Hematopoietic multipotent progenitor cell (in vitro differentiated cells): Measurements from ENCODE around the gene ADAM23. TPM values are rescaled to one million over a fixed set of nuclear protein-coding genes. Genes with fewer than 3 reads are reported as not detected.

Source experiments
- DNase-seq, 3 donors: peaks; one replicate each; pipeline ENCODE4 v3.0.0-alpha.2; 2011 to 2015; ENCODE audit warnings: low read depth in 2 of 3, low spot score in 2 of 3
- total RNA-seq: library from RNA; depleted of rRNA; stranded (reverse); fragments of >200 nt; gene quantifications from one replicate; pipeline ENCODE4 v1.2.3, GENCODE V29; 2012

ADAM23 gene
- total RNA-seq, 1 donor: under 0.01 TPM

DNA sequence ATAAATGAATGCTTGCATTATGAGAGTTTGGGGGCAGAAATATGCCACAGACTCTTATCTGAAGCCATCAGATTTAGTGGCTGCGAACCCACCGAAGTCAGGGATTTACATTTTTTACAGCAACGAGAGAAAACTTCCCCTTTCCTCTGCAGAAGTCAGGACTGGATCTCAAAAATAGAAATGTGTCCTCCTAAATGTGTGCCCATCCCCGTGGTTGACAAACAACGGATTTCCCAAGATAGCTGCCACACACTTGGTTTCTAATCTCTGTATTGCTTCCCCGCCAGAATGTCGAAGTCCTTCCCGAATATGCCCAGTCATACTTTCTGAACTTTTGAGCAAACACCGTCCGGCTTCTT is 879 bp upstream of the ADAM23 start:
- peak in 2 of 3 donors; percentile 32 to 57 for DNase-seq

DNA sequence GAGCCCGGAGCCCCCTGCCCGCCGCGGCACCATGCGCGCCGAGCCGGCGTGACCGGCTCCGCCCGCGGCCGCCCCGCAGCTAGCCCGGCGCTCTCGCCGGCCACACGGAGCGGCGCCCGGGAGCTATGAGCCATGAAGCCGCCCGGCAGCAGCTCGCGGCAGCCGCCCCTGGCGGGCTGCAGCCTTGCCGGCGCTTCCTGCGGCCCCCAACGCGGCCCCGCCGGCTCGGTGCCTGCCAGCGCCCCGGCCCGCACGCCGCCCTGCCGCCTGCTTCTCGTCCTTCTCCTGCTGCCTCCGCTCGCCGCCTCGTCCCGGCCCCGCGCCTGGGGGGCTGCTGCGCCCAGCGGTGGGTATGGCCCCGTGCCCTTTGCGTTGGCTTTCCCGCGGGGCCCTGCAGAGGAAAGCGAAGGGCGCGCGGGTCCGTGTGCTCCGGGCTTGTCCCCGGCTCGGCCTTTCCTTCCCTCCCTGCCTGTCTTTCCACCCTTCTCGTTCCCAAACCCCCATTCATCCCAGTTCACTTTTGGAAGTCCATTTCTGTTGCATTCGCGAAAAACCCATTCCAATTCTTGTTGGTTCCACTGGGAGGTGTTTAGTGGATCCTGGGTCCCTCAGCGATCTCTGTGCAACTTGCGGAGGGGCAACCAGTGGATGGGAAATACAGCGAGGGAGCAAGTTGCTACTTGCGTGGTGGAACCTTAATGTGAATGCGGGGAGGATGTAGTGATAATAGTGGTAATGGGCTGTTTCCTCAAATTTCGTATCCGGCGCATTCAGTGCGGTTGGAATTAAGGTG is 599 bp downstream of the ADAM23 start:
- peak in 2 of 3 donors; percentile 15 to 36 for DNase-seq

DNA sequence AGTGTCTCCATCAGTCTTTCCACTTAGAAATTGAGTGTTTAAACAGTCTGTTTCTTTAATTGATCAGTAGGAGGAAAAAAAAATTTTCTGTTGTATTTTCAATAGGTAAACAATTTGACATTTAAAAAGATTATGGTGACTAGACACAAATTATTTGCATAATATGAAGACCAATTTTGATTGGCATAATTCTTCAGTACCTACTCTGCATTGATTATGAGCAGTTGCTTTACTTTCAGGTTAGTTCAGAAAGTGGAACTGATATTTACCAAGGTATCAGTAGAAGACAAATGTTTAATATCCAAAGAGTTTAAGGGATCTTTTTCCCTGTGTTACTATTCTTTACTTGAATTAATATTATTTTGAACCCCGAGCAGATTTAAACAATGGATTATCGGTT is 2.6 kb downstream of the ADAM23 start:
- no peak for DNase-seq

DNA sequence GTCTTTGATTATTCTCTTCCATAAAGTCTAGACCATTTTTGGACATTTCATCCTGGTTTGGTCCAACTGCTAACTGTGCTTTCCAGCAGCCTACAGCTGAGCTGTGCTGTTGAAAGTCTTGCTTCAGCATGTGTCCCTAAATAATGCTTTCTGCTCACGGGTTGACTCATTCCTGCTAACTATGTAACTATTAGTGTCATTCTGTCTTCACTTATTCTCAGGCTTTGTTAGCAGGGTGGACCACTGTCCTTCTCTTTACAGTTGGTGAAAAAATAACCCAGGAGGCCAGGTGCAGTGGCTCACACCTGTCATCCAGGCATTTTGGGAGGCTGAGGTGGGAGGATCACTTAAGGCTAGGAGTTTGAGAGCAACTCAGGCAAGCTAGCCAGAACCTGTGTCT is 8.9 kb downstream of the ADAM23 start:
- DNase-seq: no peak

DNA sequence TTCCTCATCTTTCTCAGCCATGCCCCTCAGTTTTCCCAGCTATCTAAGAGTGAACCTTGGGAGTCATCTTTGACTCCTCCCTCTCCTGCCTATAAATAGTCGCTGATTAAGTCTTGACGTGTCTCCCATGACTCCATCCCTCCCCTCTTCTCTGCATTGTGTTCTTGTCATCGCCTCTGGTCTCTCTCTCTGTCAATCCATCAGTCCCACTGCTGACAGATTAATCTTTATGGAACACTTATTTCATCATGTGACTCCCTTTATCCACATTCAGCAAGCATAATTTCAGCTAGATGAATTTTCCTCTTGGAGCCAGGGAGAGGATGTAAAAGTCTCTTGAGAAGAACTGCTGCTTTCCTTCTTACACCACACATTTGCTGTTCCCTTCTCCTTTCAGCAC is 9.4 kb downstream of the ADAM23 start:
- no peak for DNase-seq

DNA sequence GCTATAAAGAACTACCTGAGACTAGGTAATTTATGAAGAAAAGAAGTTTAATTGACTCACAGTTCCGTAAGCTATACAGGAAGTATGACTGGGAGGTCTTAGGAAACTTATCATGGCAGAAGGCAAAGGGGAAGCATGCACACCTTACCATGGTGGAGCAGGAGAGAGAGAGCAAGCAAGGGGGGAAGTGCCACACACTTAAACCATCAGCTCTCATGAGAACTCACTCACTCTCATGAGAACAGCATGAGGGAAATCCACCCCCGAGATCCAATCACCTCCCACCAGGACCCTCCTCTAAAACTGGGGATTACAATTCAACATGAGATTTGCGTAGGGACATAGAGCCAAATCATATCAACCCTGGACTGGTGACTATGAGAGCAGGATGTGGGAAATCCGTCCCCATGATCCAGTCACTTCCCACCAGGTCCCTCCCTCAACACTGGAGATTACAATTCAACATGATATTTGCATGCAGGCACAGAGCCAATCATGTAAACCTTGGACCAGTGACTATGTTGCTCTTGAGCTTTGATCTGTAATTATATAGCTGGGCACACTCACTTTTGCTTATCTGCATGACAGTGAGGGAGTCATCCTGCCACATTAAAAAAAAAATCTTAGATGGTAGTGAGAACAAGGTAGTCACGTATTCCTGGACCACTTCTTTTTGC is 12.9 kb downstream of the ADAM23 start:
- no peak for DNase-seq

DNA sequence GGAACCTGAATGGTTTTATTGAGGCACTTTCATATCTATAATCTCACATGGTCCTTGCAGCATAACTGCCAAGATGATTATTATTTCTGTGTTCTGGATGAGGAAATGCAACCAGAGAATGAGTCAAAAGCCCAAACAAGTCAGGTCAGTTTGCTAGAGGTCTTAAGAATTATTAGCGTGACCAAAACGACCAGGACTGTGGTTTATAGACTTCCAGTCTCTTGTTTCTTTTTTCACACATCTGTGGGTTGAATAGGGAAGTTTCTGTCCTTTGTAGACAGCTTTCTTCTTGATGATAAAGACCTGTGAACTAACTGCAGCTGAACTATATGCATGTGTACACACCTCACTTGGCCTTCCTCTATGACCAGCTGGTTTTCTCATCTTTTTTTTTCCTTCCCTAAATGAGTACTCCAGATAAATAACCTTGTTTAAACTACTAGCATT is 13.9 kb downstream of the ADAM23 start:
- peak in 2 of 3 donors; percentile 9 to 35 for DNase-seq

DNA sequence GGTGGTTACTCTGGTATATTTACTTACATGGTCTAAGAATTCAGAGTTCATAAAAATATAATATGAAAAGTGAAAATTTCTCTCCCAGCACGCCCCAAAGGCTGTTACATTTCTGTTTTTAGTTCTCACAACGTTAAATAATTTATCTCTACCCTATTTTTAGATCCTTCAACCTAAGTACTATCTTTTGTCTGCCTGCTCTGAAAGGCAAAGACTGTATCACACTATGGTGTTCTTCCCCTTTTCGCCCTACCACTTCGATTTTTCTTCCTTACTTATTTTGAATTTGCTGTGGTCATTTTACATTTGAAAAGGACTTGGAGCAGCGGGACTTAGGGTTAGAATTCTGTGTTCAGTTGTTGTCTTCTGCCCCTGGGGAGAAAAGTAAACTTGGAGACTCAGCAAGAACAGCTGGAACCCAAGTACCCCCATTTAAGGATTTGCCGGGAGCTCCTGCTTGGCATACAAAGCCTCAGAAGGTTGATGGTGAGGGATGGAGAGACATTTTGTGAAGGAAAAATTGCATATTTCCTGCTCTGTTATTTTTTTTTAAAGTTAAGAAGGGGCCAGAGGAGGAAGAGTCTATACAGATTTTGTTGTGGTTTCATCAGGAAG is 19.0 kb downstream of the ADAM23 start:
- no peak for DNase-seq

DNA sequence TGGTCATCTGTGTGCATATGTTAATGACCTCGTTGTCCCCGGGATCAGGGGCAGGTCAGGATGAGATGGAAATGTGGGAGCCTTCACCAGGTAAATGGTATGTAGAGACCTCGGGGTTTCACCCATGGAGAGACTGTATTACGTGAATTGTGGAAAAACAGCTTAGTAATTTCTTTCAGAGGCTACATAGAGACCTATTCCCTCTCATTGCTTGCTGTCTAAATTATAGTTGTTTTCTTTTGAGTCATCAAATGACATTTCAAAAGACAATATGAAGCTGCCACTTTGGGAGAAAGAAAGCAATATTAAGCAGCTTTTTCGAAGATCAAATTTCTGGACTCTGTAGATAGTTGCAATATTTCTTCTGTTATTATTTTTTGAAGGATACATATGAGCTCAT is 20.4 kb downstream of the ADAM23 start:
- no peak for DNase-seq

DNA sequence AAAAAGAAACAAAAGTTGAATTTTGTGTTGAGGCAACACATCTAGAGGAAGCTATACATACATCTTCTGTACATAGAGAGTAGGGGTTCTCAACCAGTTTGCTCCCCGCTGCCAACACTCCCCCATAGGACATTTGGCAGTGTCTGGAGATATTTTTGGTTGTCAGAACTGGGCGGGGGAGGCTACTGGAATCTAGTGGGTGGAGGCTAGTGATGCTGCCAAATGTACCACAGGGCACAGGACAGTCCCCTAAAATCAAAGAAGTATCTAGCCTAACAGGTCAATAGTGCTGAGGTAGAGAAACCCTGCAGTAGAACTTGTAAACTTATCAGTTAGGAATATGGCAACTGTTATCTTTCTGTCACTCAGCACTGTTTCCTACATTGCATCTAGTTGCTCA is 21.3 kb downstream of the ADAM23 start:
- DNase-seq: no peak

DNA sequence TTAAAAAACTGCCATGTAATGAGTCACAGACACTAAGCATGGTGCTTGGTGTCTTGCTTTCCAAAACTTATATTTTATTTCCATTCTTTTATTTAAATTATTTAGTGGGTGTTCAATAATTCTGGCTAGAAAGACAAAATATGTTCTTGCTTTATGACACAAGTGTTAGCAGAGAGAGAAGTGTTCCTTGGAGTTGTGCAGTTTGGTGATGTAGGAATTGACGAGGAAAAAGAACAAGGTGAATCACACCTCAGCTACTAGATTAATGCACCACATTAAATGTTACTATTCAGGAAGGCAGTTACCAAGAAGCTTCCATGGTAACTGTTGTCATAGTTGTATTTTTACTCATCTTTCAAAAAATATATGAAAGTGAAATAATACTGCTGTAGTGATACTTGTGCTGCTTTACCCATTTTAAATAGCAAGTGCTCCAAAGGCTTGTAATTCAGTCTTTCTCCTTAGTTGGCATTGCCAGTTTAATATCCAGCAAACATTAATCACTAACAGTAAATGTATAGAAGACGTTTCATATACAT is 28.3 kb downstream of the ADAM23 start:
- no peak for DNase-seq

DNA sequence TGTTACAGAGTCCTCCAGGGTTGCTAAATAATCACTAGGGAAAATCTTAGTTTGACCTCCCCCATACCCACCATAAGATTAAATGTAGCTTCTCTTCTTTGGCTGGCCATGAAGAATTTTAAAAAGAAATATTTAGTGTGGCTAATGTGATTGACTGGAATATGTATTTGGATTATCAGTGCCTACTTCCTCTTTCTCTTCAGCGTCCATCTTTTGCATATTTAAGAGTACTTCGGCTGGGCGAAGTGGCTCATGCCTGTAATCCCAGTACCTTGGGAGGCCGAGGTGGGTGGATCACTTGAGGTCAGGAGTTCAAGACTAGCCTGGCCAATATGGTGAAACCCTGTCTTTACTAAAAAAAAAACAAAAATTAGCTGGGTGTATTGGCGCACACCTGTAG is 28.8 kb downstream of the ADAM23 start:
- no peak for DNase-seq

DNA sequence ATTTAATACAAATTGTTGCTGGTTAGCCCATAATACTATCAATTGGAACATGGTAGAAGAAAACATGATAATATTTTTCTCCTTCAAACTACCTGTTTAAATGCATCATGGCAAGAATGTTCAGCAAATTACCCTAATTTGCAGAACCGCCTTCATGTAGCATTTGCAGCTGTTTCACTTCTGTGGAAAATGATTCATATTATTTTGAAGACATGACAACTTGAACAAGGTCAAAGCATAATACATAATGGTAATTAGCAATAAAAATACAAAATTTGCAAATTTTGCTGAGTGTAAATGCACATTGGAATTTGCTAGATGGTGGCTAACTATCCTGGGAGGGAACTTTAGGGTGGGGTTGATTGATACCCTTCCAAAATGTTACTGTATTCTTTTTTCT is 30.8 kb downstream of the ADAM23 start:
- DNase-seq: no peak

DNA sequence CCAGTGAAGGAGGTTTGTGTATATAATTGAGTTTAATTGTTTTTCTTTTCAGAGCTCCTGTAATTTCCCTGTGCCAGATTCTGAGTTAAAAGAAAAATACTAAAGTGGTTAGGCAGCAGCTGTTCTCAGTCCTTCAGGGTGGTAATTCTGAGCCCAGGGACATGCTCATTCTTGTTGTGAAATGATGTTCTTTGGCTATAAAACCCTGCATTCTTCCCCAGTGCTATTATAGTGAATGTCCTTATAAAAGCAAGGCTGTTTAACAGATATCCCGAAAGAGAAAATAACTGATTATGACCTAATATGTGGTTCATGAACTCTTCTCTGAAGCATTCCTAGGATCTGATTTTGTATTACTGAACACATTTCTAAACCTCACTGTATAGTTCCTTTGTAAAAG is 34.0 kb downstream of the ADAM23 start:
- no peak for DNase-seq

DNA sequence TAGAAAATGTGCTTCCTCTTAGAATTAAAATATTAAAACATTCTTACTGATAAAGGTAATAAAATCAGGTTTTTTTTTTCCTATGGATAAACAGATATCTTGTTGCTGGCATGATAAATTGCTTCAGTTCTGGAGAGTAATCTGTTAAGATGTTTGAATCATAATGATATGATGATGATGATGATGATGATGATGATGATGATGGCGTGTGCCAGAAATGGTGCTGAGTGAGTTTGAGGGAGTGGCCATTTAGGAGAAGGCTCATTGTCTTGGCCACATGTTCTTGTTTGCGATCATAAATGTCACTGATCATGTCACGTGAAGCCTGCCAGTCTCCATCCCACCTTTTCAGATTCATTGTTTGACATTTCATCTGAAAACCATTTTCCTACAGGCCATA is 35.0 kb downstream of the ADAM23 start:
- DNase-seq: no peak

DNA sequence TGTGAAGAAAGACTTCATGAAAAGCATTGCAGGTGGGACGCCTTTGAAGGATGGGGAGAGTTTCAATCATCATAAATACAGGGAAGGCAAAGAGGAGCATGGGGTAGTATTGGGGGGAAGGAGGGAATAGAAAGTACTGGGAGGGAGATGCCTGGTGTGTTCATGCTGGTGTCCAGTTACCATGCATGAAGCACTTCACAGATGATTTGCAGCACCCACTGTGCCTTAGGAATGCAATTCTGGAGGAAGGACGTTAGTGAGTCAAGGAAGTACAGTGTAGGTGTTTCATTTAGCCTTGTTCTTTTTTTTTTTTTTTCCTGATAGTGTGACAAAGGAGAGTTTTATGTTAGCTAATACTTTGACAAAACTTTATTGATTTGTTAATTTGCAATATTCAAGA is 36.8 kb downstream of the ADAM23 start:
- no peak for DNase-seq

DNA sequence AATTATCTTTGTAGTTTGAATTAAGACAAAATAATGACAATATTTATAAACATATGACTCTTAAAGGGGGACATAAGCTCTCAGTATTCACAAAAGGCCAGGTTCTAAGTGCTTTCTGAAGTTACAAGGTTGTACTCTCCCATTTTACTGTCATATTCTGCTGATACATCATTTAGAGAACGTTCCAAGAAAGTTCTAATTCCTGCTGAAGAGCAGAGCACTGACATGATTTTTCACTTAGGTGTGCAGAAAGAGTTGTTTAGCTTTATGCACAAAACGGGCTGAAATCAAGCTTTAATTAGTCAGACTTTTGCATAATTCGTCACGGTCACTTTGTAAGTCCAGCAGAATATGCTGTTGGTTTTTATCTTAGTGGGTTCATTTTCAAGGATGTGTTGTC is 37.3 kb downstream of the ADAM23 start:
- no peak for DNase-seq

DNA sequence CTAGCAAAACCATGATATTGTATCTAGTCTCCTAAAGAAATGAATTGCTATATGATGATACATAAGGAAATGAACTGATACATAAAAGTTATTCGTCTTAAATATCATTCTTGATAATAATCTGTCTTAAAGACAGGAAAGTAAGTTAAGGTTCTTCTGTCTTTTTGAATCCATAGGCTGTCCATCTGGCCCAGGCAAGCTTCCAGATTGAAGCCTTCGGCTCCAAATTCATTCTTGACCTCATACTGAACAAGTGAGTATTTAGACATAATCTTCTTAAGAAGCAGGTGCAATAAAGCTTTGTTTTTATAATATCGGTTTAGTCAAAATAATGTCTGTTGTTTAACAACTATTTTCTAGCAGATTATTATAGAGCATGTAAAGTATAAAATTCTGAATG is 37.7 kb downstream of the ADAM23 start:
- DNase-seq: no peak

DNA sequence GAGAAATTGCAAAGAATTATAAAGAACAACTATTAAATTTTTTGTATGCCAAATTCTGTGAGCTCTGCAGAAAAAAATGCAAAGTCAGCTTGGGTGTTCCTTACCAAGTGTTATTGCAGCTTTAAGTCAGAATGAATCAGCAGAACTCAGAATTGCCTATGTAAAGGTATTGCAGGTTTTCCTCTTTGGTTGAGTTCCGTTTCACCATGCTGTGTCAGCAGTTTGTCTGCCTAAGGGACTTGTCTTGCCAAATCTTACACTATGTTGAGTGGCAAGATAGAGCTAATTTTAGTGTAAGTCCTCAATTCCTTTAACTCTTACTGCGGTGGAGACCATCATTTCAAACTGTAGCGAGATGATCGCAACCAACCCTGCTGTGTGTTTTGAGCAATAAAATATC is 38.8 kb downstream of the ADAM23 start:
- DNase-seq: peak in 2 of 3 donors; percentile 33 to 78

DNA sequence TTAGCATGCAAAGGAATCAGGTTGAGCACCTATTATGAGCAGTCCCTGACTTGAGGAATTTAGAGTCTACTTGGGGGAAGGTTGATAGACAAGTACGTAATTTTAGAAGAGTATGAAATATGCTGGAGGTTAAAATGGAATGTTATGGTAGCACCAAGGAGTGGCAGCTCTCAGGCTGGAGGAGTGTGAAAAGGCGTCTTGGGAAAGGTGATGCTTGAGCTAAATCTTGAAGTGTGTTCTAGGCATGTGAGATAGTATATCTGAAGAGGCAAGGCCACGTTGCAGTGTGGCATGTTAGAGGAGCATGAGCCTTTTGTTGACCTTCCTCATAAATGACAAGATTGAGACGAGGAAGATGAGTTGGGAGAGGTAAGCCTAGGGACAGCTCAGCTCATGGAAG is 39.3 kb downstream of the ADAM23 start:
- no peak for DNase-seq

DNA sequence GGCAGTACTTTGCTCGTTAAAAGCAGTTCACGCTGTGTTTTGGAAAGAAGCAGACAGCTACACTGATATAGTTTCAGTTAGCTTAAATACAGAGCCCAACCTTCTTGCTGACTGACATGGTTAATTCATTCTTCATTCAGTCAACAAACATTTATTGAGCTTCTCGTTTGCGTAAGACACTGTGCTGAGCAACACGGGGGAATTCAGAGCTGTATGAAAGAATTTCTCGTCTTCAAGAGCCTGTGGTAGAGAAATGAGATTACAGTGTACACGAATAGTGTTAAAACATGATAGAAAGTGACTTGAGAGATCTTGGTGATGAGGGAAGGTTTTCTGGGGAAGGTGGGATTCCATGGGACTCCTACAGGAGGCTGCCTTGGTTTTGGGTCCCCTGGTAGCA is 44.7 kb downstream of the ADAM23 start:
- DNase-seq: no peak

DNA sequence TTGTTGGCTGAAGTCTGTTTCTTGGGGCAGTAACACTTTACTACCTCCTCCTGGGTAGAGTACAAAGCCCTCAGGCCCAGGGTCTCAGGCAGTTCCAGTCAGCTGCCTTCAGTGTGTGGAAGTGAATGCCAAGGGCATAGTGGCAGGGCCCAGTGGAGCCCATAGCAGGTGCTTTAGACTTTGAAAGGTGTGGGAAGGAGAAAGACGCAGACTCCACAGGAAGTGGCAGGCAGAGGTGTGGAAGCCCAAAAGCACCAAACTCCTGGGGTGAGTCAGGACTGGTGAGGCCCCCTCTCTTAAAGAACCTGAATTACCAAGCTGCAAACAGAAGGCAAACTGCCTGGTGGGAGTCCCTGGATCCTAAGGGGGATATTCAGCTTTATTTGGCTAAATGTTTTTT is 45.3 kb downstream of the ADAM23 start:
- no peak for DNase-seq
